GM18907 (cell line): ENCODE data around the gene CUL2.

ENCODE experiments used
- ATAC-seq: cut with Tn5 transposase; IDR thresholded peaks from one replicate; pipeline ENCODE4 v1.9.1; 2021; ENCODE audit warnings: mild to moderate bottlenecking, moderate library complexity; ENCODE audit not compliant: unreplicated experiment

Gene CUL2

DNA sequence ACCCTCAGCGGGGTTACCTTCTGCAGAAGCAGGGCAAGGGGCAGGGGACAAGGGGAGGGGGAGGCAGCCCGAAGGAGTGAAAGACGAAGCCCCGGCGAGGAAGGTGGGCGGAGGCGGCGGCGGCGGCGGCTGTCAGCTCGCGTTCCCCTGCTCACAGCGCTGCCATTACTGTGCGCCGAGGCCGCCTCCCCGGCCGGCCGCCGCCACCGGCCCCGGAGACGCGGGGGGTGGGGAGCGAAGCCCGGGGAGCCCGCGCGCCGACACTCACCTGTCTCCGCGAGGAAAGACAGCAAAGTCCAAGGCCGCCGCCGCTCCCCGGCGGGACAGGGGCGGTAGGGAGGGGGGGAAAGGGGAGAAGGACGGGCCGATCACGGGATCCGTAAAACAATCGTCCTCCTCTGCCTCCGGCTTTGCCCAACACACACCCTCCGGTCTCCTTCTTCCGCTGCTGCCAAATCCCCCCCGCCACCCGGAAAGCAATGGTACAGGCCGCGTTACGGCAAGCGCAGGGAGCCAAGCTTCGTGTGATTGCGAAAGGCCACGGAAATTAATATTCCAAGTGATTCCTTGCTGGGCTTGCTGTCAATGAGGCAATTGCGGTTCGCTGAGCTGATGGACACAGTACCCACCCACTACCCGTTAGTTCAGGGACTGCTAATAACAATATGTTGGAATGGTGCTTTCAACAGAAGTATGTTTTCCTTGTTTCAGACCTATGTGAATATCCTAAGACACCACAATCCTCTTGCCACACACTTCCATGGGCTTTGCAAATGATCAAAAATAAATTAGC, at the start of gene CUL2:
Gene CUL2 (minus strand): TSS at position 180 of the 793 bp plus-strand sequence. CDS start 19,024 bp downstream, outside the sequence.
- ATAC-seq: peak; percentile 94

- ATAC-seq: peak; percentile 48
Measured at GRCh38 chr10:35136263-35136815, 46.2 kb upstream of the CUL2 start.

GRCh38 chr10:35135861-35136260, 45.7 kb upstream of the CUL2 start:
- no peak for ATAC-seq

- ATAC-seq: no peak
Measured at GRCh38 chr10:35133586-35133985, 43.4 kb upstream of the CUL2 start.

- ATAC-seq: no peak
Measured at GRCh38 chr10:35132727-35133126, 42.6 kb upstream of the CUL2 start.

DNA sequence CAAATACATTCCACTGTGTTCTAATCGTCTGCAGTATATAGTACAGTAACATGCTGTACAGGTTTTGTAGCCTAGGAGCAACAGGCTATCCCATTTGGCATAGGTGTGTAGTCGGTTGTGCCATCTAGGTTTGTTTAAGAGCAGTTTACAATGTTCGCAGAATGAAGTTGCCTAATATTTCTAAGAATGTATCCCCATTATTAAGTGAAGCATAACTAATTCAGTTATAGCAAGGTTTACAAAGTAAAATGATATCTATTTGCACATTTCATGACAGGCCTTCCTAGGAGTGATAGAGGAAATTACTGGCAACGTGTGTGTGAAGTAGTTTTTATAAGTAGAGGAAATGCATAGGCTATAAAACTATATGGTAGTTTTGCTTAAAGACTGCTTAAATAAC, 40.5 kb upstream of the CUL2 start:
- ATAC-seq: no peak

DNA sequence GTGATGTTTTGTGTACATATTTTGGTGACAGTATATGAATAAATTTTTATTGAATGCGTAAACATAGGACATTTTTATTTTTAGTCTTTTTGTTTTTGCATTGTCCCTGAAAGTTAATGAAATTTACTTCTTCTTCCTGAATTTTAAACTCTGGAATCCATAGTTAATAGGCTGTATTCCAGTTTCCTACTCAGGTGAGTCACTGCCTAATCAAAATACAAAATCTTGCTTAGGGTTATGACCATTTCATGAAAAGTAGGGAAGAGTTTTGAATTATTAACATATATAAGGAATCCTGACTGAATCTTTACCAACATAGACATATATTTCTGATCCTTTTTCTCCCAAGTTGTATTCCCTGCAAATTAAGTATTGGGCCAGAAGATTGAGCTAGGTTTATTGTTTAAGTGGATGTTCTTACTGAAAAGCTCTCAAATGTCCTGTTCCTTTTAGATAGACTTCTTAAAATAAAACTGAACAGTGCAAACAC, 39.1 kb upstream of the CUL2 start:
- ATAC-seq: no peak

DNA sequence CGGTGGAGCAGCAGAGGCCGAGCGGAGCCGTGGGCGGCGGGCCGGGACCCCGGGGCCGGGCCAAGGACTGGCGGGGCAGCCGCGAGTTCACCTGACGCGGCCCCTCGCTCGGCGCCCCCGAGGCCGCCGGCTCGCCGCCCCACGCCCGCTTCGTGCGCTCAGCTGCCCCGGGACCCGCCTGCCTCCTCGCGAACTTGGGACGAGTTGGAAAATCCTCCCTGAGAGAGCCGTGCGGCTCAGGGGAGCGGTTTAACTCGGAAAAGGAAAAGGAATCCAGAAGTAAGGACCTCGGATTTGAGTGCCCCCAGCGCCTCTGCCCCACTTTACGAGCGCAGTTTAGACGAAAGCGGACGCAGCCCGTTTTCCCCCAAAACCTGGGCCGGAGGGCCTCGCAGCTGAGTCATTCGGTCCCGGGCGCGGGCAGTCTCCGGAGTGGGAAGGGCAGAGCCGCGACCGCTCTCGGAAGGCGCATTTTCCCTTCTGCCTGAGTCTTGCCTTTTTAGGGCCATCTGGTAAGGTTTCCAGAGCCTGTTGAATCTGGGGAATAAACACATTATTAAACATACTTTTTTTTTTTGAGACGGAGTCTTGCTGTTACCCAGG, 37.2 kb upstream of the CUL2 start:
- no peak for ATAC-seq

- ATAC-seq: peak; percentile 86
Measured at GRCh38 chr10:35126530-35127288, 36.6 kb upstream of the CUL2 start, which contains the start of gene CREM. CREM (plus strand) TSS chr10:35126846; CDS start chr10:35137836, 10,990 bp downstream.

GRCh38 chr10:35126062-35126529, 36.0 kb upstream of the CUL2 start:
- ATAC-seq: no peak

- no peak for ATAC-seq
Measured at GRCh38 chr10:35124540-35124939, 34.4 kb upstream of the CUL2 start.

DNA sequence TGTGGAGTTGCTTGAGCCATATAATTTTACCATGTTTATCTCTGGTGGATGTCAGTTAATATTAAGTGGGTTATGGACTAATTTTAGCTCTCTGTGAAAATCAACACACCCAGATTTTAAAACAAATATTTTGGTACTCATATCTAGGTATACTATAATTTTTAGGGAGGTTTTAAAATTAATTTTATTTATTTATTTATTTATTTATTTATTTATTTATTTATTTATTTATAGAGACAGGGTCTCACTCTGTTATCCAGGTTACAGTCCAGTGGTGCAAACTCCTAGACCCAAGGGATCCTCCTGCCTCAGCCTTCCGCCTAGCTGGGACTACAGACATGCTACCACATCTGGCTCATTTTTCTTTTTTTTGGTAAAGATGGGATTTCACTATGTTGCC, 29.2 kb upstream of the CUL2 start:
- ATAC-seq: no peak

GRCh38 chr10:35112571-35112970, 22.4 kb upstream of the CUL2 start:
- no peak for ATAC-seq

DNA sequence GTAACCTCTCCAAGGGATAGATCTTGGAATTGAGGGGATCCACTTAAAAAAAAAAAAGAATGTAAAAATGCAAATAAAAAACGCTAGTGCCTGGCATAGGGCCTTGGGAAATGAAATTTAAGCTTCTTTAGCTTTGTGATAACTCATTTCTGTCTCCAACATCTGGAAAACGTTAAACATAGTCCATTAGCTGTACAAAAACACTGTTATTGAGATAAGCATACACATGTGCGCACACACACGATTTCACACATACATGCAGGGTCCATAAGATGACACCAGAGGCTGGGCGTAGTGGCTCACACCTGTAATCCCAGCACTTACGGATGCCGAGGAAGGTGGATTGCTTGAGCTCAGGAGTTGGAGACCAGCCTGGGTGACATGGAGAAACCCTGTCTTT, 13.7 kb upstream of the CUL2 start:
- ATAC-seq: no peak

- ATAC-seq: no peak
Measured at GRCh38 chr10:35097510-35097909, 7.4 kb upstream of the CUL2 start.

DNA sequence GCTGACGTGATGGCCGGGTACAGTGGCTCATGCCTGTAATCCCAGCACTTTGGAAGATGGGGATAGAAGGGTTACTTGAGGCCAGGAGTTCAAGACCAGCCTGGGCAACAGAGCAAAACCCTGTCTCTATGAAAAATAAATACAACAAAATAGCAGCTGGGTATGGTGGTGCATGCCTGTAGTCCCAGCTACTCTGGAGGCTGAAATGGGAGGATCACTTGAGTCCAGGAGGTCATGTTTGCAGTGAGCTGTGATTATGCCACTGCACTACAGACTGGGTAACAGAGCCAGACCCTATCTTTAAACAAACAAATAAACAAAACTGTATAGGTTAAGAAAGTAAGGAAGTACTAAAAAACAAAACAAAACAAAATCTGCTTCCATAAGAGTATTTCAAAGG, 6.2 kb upstream of the CUL2 start:
- no peak for ATAC-seq

- ATAC-seq: no peak
Measured at GRCh38 chr10:35092851-35093250, 2.7 kb upstream of the CUL2 start.

DNA sequence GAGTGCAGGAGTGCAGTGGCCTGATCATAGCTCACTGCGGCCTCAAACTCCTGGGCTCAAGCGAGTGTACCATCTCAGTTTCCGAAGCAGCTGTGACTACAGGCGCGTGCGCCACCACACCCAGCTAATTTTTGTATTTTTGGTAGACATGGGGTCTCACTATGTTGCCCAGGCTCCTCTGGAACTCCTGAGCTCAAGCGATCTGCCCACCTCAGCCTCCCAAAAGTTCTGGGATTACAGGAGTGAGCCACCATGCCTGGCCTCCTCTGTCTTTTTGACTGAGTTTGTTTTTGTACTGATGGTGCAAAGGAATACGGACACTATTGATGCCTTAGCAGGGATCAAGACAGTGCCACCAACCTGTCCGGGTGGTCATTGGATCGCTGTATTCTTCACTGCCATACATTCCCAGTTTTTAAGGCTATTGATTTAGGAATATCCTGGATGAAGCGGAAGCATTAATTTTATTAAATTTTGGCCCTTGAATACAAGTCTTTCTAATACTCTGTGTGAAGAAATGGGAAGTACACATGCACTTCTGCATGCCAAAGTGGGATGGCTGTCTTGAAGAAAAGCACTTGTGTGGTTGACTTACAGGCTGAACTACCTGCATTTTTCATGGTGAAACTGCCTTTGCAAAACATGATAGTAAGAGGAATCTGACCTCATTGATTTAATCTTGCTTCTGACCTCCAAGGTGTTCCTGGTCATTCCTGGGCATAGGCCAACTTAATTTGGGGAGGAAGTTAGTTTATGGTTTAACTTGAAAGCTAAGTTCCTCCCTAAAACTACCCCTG, 2.1 kb upstream of the CUL2 start:
- ATAC-seq: no peak

DNA sequence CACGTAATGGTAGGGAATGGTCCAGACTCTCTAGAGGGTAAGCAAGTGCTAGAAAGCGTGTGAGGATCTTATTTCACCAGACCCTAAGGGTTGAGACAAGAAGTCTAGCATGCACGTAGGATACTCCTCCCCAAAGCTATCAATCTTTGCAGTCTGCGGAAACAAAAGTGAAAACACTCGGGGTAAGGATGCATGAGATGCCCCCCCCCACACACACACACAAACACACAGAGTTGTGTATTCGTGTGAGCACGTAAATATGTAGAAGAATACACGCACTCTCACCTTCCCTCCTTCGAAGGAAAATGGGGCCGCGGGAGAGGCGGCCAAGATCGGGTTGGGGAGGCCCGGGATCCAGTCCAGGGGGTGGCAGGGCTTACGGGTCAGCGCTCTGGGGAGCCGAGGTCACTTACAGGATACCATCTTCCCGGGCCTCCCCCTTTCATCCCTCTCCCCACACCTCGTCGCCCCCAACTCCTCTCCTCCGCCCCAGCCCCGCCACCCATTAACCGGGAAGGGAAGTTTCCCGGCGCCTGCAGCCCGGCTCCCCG, 455 bp downstream of the CUL2 start:
- peak; percentile 41 for ATAC-seq

DNA sequence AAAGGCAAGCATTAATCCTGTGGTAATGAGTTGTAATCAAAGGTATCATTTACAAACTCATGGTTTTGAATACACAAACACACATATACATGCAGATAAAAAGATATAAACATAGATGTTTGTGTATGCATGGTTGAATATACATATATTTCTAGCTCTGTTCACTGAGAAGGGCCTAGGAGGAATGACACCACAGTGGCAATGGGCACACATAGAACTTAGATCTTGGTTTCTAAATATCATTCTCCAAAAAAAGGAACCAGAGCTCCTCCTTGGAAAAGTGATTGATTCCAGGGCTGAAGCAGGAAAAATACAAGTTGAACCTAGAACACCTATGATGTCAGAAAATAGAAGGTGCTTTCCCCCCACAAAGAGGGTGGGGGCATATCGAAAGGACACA, 6.9 kb downstream of the CUL2 start:
- ATAC-seq: no peak
